Fibroblast of gingiva (primary cell): ENCODE results near the gene MAML3.

Source experiments
- DNase-seq: peaks from one replicate; pipeline ENCODE4 v3.0.0-alpha.2; 2011; ENCODE audit warnings: low read depth

MAML3 gene

DNA sequence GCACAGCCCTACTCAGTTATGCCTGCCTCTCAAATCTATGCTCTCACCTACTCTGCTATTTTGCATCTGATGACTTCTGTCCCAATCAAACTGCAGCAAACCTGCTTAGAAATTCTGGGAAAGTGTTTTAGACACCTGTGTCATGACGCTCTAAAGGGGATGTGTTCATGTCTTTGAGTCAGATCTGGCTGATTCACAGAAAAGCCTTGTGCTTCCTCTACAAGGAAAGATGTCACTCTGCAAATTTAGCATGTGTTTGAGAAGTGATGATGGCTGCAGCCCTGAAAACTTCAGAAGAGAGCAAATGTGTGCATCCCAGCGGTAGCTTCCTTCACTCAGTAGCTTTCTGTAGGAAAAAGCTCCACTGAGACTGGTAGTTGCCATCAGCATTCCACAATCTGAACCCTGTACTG lies 253.0 kb downstream of the MAML3 start:
- no peak for DNase-seq

DNA sequence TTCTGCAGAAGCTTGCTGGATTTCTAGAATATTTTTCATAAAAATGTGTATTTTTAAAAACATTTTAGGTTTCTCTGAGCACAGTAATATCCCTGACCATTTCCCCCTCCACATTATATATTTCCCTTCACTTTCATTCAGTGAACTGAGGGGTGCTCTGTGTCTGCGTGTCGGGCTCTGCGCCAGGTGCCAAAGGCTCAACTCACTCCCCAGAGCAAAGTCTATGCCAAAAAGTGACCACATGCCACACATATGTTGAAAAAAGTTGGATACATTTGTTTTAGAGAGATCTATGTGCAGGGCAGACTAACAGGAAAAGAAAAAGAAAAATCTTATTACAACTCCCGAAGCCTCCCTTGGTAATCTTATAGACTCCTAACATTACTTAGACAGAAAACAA lies 254.6 kb downstream of the MAML3 start:
- DNase-seq, result no peak

DNA sequence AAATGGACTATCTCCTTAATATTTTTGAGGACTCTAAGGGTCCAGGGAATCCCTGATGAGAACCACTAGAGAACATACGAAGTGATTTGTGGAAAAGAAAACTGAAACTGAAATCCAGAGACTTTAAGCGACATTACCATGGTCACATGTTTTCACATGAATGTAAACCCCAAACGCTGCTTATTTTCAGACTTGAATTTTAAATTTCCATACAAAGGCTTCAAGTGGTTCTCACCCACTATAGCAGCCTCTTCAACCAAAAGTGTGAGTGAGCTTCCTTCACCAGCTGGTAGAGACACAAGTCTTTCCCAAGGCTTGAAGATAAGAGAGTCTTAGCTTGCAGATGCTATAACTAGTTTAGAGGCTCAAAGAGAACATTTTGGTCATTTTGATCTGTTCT lies 255.7 kb downstream of the MAML3 start:
- DNase-seq, result no peak

DNA sequence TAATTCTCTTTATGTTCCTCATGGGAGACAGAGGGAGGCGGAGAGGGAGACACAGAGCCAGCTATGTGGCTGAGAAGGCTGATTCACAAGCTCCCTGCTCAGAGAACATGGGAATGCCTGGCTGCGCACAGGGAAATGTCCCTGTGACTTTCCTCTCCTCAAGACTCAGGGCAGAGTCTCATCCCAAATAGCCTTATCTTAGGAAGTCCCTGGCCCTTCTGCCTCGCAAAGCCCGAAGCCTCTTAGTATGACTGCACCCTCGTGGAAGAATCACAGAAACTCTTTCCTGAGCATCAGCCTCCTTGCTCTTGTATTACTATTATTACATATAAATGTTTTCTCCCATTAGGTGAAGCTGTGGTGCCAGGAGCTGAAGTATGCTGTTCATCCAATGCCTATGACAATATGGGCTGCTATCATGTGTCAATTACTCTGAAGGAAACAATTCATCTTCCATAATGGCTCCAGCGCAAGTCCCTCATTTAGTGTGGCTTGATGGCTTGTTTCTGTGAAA lies 257.8 kb downstream of the MAML3 start:
- no peak for DNase-seq

DNA sequence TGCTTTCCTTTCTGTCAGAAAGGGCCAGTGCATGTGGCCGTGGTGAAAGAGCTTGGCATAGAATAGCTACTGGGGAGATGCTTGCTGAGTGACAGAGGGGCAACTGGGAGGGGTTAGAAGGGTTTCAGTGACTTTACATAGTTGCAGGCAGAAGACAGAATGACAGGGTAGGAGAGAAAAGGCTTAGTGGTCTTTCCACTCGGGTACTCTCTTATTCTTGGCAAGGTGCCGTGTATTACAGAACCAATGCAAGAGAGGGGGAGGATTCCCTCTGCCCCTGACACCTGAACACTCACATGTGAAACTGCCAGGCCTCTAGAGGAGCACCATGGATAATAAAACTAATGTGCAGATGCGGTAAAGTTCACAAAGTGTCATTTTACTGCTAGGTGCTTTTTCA lies 260.2 kb downstream of the MAML3 start:
- DNase-seq, result no peak

DNA sequence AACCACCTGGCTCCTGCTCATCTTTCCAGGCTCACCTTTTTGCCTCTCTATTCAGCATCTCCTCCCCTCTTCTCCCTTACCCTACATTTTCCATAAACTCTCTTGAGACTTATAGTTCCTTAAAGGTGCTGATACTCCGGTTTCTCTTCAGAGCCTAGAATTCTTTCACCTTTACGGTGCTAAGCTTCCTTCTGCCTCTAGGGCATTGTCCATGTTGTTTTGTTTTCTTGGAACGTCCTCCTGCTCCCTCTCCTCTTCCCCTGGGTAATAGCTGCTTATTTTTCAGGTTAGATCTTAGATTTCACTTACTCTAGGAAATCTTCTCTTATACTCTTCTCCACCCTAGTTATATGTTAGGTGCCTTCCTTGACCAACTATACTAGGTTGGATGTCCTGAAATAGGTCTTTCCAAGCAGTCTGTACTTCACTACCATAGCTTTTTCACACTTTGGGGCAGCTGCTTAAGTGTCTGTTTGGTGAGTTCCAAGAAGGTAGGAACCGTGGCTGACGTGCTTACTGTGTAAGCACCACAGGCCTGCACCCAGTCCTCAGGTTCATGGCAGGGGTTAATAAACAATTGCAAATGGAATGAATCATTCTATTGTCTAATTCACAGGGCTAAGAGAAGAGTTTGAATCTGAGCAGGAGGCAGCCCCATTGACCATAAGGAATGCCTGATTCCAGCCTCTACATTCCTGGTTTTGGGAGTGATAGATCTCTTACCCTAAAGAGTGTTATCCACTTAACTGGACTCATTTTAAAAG lies 260.8 kb downstream of the MAML3 start:
- no peak for DNase-seq

DNA sequence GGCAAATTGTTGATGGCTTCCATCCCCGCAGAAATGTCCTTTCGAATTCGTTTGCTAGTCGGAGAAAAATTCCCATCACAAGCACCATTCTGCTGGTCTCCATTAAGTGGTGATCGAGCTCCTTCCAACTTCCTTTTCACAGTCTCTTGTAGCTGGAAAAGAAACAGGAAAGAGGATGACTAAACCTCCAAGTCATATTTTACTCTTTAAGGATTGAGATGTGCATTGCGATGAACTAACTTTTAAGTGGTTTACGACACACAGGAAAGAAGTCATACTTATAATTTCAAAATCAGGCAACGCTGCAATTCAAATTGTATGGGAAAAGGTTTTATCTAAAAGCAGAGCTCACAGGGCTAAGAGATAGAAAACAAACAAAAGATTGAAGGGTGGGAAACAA lies 263.2 kb downstream of the MAML3 start:
- DNase-seq, result peak; percentile 53

DNA sequence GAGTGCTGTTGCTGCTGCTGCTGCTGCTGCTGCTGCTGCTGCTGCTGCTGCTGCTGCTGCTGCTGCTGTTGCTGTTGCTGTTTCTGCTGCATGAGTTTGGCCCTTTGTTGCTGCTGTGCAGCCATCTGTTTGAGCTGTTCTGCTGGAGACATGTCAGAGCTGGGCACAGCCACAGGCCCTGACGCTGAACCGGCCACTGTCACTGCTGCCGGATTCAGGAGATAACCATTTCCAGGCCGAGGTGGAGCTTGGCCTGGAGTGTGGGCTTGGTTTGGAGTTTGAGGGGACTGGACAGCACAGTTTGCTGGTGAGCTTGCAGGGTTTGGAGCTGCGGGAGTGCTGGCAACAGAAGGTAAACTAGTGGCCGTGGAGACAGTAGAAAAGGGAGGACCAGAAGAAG lies 264.1 kb downstream of the MAML3 start:
- DNase-seq, result no peak

DNA sequence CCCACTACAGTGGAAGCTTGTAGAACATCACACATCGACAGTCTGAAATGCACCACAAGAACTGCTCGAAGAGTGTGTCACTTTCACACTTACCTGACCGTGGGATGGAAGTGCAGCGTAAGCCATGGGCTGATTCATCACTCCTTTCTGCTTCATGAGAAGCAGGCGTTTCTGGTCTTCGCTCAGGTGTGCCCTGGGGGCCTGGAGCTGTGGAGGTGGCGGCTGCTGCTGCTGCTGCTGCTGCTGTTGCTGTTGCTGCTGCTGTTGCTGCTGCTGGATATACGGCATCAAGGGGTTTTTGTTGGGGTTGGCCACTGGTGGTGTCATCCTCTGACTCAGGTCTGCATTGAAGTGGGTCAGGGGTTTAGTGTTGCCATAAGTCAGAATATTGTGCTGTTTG lies 264.7 kb downstream of the MAML3 start:
- no peak for DNase-seq

DNA sequence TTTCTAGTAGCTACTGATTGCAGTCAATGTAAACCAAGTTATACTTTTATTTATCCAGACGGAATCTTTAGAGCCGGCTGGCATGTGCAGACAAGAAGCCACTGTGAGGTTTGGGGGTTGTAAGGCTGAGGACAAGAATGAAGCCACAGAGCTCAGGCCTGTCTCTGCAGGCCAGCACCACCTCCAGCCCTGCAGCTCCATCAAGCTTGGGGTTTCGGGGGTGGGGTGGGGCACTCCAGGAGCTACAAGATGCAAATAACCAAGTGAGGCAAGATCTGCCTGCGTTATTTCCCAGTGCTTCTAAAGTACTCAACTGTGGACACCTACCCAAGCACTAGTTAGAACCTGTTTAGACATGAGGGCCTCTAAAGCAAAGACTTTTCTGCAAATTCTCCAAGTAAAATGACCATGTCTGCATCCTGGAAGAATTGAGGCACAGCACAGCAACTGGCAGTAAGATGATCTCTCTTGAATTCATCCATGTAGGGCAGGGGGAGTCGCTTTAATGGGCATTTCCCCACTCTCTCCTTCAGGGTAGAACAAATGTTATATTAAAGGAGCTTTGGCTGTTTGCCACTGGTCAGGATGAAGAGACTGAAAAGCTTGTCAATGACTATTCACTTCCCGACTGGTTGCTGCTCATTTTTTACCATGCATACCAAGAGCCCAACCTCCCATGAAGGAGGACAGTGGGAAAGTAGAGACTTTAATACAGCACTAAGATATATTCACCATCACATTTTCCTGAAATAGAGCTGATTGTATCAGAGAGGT lies 265.8 kb downstream of the MAML3 start:
- DNase-seq, result no peak

DNA sequence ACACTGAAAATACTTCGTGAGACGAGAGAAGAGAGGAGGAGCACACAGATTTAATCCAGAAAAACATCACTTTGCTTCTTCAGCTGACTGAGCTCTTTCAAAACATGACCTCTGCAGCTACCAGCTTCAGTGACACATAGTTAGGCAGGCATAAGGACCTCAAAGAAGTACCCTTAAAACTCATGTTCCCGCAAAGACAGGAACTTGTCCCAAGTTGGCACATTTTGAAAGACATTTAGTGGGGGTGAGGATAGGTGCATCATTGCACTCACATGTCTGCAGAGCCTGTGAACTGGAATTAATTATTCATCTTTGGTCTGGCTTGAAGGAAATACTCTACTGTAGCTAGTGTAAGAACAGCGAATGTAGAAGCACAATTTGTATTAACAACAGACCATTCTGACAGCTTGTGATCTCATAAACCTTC lies 266.6 kb downstream of the MAML3 start:
- DNase-seq, result peak; percentile 37

DNA sequence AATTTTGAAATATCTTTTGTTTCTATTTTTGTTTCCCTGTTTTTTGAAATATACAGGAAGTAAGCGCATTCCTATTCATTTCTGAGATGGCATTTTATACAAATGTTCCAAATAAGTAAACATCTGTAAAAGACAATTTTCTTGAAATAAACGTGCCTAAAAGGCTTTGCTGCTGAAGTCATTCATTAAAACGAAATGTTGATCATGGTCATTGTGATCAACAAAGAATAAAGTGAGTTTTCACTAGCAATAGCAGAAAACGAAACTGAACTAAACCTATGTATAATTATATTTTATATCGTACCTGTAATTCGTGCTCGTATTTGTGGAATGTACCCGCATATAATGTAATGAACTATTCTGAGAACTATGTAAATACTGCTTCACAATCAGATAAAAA lies 267.2 kb downstream of the MAML3 start:
- peak; percentile 10 for DNase-seq

DNA sequence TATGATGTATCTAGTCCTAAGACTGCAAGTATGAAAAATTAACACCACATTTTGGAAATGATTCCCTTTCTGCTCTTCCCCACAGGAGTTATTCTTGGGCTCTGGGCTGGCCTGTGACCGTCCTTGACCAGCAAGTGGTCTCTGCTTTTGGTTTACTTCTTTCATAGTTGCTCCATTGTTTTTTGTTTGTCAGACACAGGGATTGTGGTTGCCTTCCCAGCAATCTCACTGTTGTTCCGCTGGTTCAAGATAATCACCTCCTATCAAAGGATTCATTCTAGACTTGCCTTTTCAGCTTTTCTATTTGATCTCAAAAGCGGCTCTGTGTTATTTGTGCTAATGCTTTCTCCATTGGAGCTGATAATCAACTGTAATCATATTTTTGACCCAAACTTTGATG lies 269.5 kb downstream of the MAML3 start:
- DNase-seq, result no peak

DNA sequence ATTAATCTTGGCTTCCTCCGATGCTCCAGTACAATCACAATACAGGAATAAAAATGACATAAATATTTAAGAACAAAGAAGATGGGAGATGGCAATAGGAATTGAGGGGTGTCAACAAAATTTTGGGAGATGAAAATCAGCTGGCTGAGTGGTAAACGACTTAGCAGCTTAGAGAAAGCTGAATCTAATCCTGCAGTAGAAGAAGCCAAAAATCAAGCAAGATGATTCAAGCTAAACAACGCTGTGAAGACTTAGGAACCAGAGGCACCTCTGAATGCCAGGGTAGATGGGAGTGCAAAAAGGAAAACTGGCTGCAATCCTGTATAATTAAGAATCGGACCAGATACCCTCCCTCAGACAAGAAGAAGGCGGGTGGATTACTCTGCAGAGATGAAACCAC lies 273.1 kb downstream of the MAML3 start:
- DNase-seq, result no peak

DNA sequence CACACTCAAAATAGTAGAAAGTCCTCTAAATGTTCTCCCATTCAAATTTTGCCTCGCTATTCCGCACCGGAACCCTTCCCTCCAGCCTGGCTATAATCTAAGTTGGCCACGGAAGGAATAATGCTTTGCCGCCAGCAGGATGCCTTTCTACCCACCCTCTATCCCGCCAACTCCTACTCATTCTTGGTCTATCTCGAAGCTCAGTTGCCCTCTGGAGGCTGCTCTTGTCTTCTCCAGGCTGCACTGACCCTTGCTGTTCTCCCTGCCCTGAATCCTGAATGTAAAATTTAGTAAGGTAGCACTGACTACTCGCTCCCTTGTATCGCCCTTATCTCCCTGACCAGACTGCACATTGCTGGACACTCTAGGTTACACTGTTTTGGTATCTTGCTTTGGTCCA lies 275.9 kb downstream of the MAML3 start:
- no peak for DNase-seq

DNA sequence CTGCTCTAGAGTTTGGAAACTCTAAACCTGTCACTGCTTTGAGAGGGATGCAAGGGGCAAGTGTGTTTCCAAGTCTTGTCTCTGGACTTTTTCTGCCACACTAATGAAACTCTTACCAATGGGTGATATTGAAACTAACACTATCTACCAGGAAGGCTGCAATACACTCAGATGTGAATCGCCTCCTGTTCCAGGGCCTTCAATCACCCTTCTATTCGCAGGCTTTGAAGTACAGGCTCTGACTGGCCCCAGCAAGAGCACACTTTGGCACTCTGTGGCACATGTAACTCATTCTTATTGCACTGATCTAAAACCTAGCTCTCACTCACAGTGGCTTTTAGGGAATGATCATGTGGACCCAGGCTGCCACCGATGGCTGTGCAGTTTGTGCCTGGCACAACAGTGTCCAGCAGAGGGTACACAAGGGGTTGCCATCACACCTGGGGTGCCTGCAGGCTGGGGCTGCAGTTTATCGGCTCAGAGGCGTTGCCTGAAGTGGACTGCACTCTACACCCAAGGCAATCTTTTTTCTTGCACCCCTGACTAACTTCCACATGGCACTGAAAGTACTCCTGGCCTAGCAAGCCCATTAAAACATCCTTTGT lies 277.5 kb downstream of the MAML3 start:
- no peak for DNase-seq

DNA sequence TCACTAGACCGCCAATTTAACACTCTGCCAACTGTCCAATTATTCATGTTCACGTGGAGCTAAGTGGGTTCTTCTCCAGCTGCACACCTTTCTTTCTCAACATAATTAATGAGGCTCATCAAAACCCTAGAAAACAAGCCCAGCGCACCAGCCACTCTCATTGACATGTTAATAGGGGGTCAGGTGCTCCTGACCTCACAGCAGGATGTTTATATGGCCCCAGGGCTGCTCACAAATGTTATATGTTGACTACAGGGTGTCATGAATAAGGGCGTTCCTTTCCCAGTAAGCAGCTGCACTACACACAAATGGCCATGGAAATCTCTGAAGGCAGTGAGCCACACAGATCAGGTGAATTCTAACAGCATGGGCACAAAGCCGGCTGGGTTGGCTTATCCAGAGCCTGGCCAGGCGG lies 278.6 kb downstream of the MAML3 start:
- no peak for DNase-seq

DNA sequence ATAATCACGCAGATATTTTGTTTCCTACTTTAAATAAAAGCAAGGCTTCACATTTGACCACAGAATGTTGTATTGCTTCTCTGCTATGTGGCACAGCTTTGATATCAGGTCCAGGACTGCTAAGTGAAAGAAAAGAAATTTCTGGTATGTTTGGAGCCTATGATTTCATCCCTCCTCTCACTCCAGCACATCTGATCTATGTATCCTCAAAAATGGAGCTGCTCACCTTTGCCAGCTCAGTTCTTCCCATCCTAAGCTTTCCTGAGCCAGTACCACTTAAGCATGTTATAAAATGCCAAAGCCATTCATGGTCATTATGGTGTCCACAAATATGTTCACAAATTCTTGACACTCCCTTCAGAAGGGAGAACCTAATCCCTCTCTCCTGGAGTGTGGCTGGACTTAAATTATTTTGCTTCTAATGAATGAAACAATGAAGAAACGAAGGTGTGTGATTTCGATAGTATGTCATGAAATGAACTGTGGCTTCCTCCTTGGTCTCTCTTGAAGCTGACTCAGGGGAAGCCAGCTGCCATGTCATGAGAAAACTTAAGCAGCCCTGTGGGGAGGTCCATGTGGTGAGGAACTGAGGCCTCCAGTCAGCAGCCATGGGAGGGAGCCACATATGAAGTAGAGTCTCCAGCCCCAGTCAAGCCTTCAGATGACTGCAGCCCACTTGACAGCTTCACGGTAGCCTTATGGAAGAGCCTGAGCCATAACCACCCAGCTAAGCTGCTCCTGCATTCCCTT lies 280.7 kb downstream of the MAML3 start:
- no peak for DNase-seq

DNA sequence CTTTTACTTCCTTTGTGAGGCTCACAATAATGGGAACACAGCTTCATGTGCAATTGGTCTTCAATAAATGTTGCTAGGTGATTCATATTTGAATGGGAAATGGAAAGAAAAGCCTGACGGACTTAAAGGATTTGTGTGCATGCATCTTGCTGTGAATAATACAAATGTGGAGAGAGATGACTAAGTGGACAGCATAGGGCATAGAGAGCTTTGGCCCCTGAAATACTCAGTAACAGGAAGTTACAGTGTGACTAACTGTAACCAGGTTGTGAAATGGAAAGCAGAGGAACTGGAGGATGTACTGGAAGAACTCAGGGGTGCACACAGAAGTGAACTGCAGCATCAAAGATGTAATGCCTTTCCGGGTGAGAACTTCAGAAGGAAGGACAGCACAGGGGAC lies 281.7 kb downstream of the MAML3 start:
- DNase-seq, result peak; percentile 83

DNA sequence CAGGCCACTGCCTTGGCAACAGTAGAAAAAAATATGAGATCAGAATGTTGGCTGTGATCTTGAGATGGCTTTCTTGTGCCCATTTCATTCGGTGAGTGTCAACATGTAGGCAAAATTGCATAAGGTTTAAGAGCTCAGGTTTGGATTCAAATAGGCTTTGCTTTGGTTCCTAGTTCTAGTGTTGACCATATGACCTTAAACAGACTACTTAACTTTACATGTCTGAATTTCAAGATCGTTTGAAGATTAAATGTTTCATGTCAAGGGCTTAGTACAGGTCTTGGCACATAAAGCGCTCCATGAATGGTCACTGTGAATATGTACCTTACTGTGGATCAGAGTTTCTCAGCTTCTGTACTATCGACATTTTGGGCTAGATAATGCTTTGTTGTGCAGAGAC lies 284.2 kb downstream of the MAML3 start:
- no peak for DNase-seq

DNA sequence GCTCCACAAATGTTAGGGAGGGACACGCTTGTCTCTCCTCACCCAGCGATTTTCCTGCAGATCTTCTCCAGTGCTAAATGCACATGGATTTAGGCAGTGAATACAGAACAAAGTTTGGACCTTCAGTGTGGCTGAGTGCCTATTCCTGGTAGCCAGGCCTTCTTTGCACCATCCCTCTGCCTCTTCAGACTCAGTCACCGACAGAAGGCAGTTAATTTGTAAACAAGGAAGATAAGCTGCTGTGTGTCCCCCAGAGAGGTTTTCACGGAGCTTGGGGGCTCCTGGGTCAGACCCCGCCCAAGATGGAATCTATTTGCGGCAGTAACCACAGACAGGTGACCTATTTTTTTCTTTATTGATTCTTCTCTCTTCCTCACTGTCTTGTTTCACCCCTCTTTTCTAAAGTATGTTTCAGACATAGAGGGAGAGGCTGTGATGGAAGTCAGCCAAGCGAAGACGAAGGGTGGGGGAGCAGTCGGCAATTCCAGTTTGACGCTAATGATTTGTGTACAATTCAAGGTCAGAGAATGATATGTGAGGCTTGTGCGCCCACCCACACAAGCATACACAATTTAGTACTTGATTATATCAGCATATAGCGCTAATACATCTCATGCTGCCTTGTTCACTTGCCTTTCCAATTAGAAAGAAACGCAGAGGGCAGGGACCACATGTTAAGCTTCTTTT lies 287.6 kb downstream of the MAML3 start:
- no peak for DNase-seq

DNA sequence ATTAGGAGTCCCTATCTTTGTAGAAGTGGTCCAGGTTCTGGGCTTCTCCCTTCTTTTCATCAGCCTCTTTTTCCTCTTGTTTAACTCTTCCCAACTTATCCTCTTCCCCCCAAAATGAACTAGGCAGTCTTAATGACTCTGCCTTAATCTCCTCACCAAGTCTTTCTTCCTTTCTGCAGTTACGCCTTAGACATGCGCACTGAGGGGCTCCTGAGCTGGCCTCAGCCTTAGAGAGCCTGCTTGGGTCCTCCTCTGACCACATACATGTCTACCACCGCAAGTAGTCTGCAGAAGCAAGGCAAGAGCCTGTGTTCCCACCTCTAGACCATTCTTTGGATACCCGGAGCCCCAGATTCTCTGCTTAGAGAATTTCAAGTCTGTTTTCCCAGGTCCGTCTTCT lies 288.4 kb downstream of the MAML3 start:
- DNase-seq, result no peak
